ENCODE results near the gene TLL1. TPM values are rescaled to one million over a fixed set of nuclear protein-coding genes. Genes with fewer than 3 reads are reported as not detected.

The TLL1 gene
- total and polyA plus RNA-seq, 2 experiments from 2014 or later, result 0.18 to 2.4 TPM

DNA sequence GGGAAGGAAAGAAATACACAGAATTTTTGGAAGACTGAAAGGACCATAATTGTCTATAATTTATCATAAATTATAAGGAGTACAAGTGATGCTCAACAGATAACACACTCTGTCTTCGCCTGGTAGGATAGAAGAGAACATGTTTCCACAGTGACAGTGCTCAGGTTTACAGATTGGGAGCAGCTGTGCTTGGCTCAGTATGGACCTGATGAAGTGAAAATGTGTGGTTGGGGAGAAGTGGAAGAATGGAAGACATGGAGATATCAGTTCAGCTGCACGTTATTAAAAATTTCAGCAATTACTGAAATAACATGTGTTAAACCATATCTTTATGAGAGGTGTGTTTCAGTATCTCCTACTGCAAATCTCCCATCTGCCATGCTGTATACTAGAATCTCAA, 90.6 kb downstream of the TLL1 start (continued):
- no peak for TF ChIP-seq REST (IDR thresholded peaks at IDR 0.05; ENCODE audit: unreplicated experiment)
- TF ChIP-seq CREB1 (CRISPR knock-in tag; IDR thresholded peaks at IDR 0.05; ENCODE audit: low read depth), result no peak
- TF ChIP-seq ZNF331 (CRISPR knock-in tag; IDR thresholded peaks at IDR 0.05; ENCODE audit: low read depth), result no peak

GRCh38 chr4:165964591-165964990, 91.6 kb downstream of the TLL1 start:
- no peaks in the 10 kb centered on the region; the same call in 1 of the 2 replicates for H3K9me2 ChIP-seq (ENCODE audit: insufficient read depth)
- DNase-seq (ENCODE audit: low spot score) (no peak), ATAC-seq (no peak)
- H3K4me1 ChIP-seq (ENCODE audit: insufficient read depth), result no peaks in the 10 kb centered on the region
- no peaks in the 10 kb centered on the region for H4K20me1 ChIP-seq (replicated peaks; ENCODE audit: insufficient read depth)
- no peaks in the 10 kb centered on the region for H3F3A ChIP-seq (replicated peaks; ENCODE audit: low read depth)
- H2AFZ ChIP-seq, result no peak overlapping the region
- H3K27ac Mint-ChIP-seq, result no peak overlapping the region
- no peak overlapping the region for H3K4me2 ChIP-seq
- H3K36me3 ChIP-seq (ENCODE audit: insufficient read depth), result 0 out of 2 replicates have a peak, but pooled peaks cover 3% of the 10 kb centered on the region
- TF ChIP-seq STAT1 (IDR thresholded peaks at IDR 0.05; ENCODE audit: unreplicated experiment) (no peak), EZH2phosphoT487 (IDR thresholded peaks at IDR 0.05; ENCODE audit: unreplicated experiment) (no peak), EZH2 (IDR thresholded peaks at IDR 0.05; ENCODE audit: low read depth, unreplicated experiment) (no peak), ZNF331 (CRISPR knock-in tag; IDR thresholded peaks at IDR 0.05; ENCODE audit: low read depth) (no peak), JUNB (IDR thresholded peaks at IDR 0.05; ENCODE audit: unreplicated experiment) (no peak), CREB1 (CRISPR knock-in tag; IDR thresholded peaks at IDR 0.05; ENCODE audit: low read depth) (no peak)
- TF ChIP-seq, protein P1, sequence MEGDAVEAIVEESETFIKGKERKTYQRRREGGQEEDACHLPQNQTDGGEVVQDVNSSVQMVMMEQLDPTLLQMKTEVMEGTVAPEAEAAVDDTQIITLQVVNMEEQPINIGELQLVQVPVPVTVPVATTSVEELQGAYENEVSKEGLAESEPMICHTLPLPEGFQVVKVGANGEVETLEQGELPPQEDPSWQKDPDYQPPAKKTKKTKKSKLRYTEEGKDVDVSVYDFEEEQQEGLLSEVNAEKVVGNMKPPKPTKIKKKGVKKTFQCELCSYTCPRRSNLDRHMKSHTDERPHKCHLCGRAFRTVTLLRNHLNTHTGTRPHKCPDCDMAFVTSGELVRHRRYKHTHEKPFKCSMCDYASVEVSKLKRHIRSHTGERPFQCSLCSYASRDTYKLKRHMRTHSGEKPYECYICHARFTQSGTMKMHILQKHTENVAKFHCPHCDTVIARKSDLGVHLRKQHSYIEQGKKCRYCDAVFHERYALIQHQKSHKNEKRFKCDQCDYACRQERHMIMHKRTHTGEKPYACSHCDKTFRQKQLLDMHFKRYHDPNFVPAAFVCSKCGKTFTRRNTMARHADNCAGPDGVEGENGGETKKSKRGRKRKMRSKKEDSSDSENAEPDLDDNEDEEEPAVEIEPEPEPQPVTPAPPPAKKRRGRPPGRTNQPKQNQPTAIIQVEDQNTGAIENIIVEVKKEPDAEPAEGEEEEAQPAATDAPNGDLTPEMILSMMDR (conservative IDR thresholded peaks at IDR 0.05; ENCODE audit: low read depth in 2 of 2), result no peak
- peaks cover 4% of the 10 kb centered on the region for H3K27me3 Mint-ChIP-seq (ENCODE audit: insufficient read depth, low read depth, poor library complexity)
- H3K4me3 Mint-ChIP-seq, result no peak overlapping the region
- peaks cover 21% of the 10 kb centered on the region; the same call in 2 of the 3 replicates for H3K36me3 Mint-ChIP-seq (ENCODE audit: low read depth)
- no peaks in the 10 kb centered on the region for H3K4me1 Mint-ChIP-seq
- no peak overlapping the region for H3K4me3 ChIP-seq
- no peaks in the 10 kb centered on the region for H3K27me3 ChIP-seq (ENCODE audit: insufficient read depth)
- no peaks in the 10 kb centered on the region for H3K79me2 ChIP-seq (replicated peaks; ENCODE audit: insufficient read depth)
- no peak overlapping the region for H3K27ac ChIP-seq (ENCODE audit: low read depth)
- peaks cover 32% of the 10 kb centered on the region for H3K9me3 Mint-ChIP-seq

GRCh38 chr4:165965503-165965902, 92.5 kb downstream of the TLL1 start:
- H3K36me3 ChIP-seq (ENCODE audit: insufficient read depth), result 0 out of 2 replicates have a peak, but pooled peaks cover 3% of the 10 kb centered on the region
- H3K27me3 ChIP-seq (ENCODE audit: insufficient read depth), result no peaks in the 10 kb centered on the region
- no peak overlapping the region for H3K4me3 ChIP-seq
- no peak overlapping the region for H2AFZ ChIP-seq
- H3F3A ChIP-seq (replicated peaks; ENCODE audit: low read depth), result no peaks in the 10 kb centered on the region
- no peaks in the 10 kb centered on the region for H4K20me1 ChIP-seq (replicated peaks; ENCODE audit: insufficient read depth)
- H3K4me3 Mint-ChIP-seq, result no peak overlapping the region
- DNase-seq (ENCODE audit: low spot score), result no peak
- no peaks in the 10 kb centered on the region for H3K4me1 ChIP-seq (ENCODE audit: insufficient read depth)
- peaks cover 19% of the 10 kb centered on the region; the same call in 2 of the 3 replicates for H3K36me3 Mint-ChIP-seq (ENCODE audit: low read depth)
- H3K27ac ChIP-seq (ENCODE audit: low read depth), result no peak overlapping the region
- H3K27ac Mint-ChIP-seq, result no peak overlapping the region
- no peaks in the 10 kb centered on the region; the same call in 1 of the 2 replicates for H3K9me2 ChIP-seq (ENCODE audit: insufficient read depth)
- ATAC-seq, result no peak
- no peak overlapping the region for H3K4me2 ChIP-seq
- H3K79me2 ChIP-seq (replicated peaks; ENCODE audit: insufficient read depth), result no peaks in the 10 kb centered on the region
- peaks cover 26% of the 10 kb centered on the region for H3K9me3 Mint-ChIP-seq
- peaks cover 4% of the 10 kb centered on the region for H3K27me3 Mint-ChIP-seq (ENCODE audit: insufficient read depth, low read depth, poor library complexity)
- H3K4me1 Mint-ChIP-seq, result no peaks in the 10 kb centered on the region
- TF ChIP-seq ZNF114 (CRISPR knock-in tag; IDR thresholded peaks at IDR 0.05) (no peak), ZNF331 (CRISPR knock-in tag; IDR thresholded peaks at IDR 0.05; ENCODE audit: low read depth) (no peak), STAT1 (IDR thresholded peaks at IDR 0.05; ENCODE audit: unreplicated experiment) (no peak), REST (IDR thresholded peaks at IDR 0.05; ENCODE audit: unreplicated experiment) (no peak), POLR2AphosphoS5 (IDR thresholded peaks at IDR 0.05; ENCODE audit: low read depth) (no peak), NANOG (IDR thresholded peaks at IDR 0.05; ENCODE audit: borderline replicate concordance) (no peak), CREB1 (CRISPR knock-in tag; IDR thresholded peaks at IDR 0.05; ENCODE audit: low read depth) (no peak), EZH2 (IDR thresholded peaks at IDR 0.05; ENCODE audit: low read depth, unreplicated experiment) (no peak)

Data from GM23338 (cell line).